K562 (cell line): ENCODE results near the gene GLDC. TPM values are rescaled to one million over a fixed set of nuclear protein-coding genes. Genes with fewer than 3 reads are reported as not detected.

ENCODE experiments used
- BRCA1 ChIP-seq, 2 experiments: fragments of 450-650 bp in 1 of 2; sonication (generic) in 1 of 2; formaldehyde crosslinking in 1 of 2; IDR thresholded peaks; 2 replicates each; pipeline versions ENCODE4 v1.5.0 to v1.6.1; 2017 to 2020; ENCODE audit warnings: mild to moderate bottlenecking in 1 of 2, missing genetic modification reagents in 1 of 2
- CBX8 ChIP-seq: fragments of 200-600 bp; sonication (generic); IDR thresholded peaks from 2 replicates; pipeline ENCODE4 v1.6.1; 2012; ENCODE audit warnings: borderline replicate concordance, mixed run types, low read depth, mild to moderate bottlenecking, moderate library complexity, mixed read lengths, low read length, control low read depth, inconsistent platforms; ENCODE audit not compliant: poor library complexity, severe bottlenecking; ENCODE audit errors: extremely low read depth
- ETV6 ChIP-seq, 3 experiments: fragments of 150-350 bp in 1 of 3; sonication (generic) in 1 of 3; formaldehyde crosslinking in 1 of 3; IDR thresholded peaks; 2 replicates each; pipeline versions ENCODE4 v1.6.1 to v1.8.0; 2014 to 2022; ENCODE audit warnings: borderline replicate concordance in 2 of 3, low read depth in 2 of 3, antibody characterized with exemption in 1 of 3, low read length in 1 of 3, mild to moderate bottlenecking in 1 of 3, missing genetic modification reagents in 1 of 3
- FUS ChIP-seq: fragments of 200-400 bp; formaldehyde crosslinking; optimal IDR thresholded peaks from 2 replicates; pipeline ENCODE3; 2017; ENCODE audit warnings: low read depth, low read length
- NEUROD1 ChIP-seq: fragments of 150-350 bp; IDR thresholded peaks from 2 replicates; pipeline ENCODE4 v1.6.1; 2014; ENCODE audit warnings: borderline replicate concordance, low read length, low read depth; ENCODE audit not compliant: partially characterized antibody
- PCBP1 ChIP-seq: fragments of 200-400 bp; formaldehyde crosslinking; IDR thresholded peaks from 2 replicates; pipeline ENCODE4 v1.6.1; 2018; ENCODE audit warnings: mild to moderate bottlenecking, low read depth, low read length; ENCODE audit not compliant: poor library complexity, severe bottlenecking
- RBM17 ChIP-seq: fragments of 200-400 bp; formaldehyde crosslinking; IDR thresholded peaks from 2 replicates; pipeline ENCODE4 v1.6.1; 2017; ENCODE audit warnings: low read depth, mild to moderate bottlenecking, low read length, borderline replicate concordance
- SMC3 ChIP-seq: conservative IDR thresholded peaks from 2 replicates; pipeline ENCODE4 v1.6.1; 2011; ENCODE audit warnings: low read depth, low read length, improper control_type of control experiment; ENCODE audit not compliant: insufficient read depth
- ZNF165 ChIP-seq: fragments of 250-450 bp; sonication (Bioruptor Pico); IDR thresholded peaks from 2 replicates; pipeline ENCODE4 v1.4.0; 2020; ENCODE audit warnings: borderline replicate concordance
- ZNF3 ChIP-seq: fragments of 250-450 bp; sonication (Bioruptor Pico); IDR thresholded peaks from 2 replicates; pipeline ENCODE4 v1.5.0; 2021; ENCODE audit warnings: mild to moderate bottlenecking, moderate library complexity
- ZNF57 ChIP-seq: fragments of 450-650 bp; formaldehyde crosslinking; IDR thresholded peaks from 2 replicates; pipeline ENCODE4 v1.4.0; 2020; ENCODE audit warnings: mild to moderate bottlenecking, moderate library complexity
- polyA plus RNA-seq, 8 experiments: library from polyadenylated mRNA; depleted of rRNA in 4 of 8; stranded (reverse) in 5 of 8; unstranded in 3 of 8; fragments of >200 nt; fragmentation: Nextera tagmentation in 2 of 8; fragmentation: Illumina TruSeq in 1 of 8; extraction: Ambion mirVana in 2 of 8; extraction: Trizol in 1 of 8; gene quantifications; 2 replicates each; pipeline versions ENCODE4 v1.2.1 to v1.2.3, GENCODE V29; 2011 to 2014; ENCODE audit warnings: inconsistent platforms in 1 of 8, missing spikeins in 1 of 8
- total RNA-seq, 7 experiments: library from RNA; depleted of rRNA in 6 of 7; stranded (reverse); fragments of >200 nt in 6 of 7; fragmentation: Illumina TruSeq in 2 of 7; extraction: Trizol in 2 of 7; gene quantifications; 2 replicates each; pipeline versions ENCODE4 v1.2.1 to v1.2.3, GENCODE V29; 2011 to 2021; ENCODE audit warnings: low replicate concordance in 1 of 7
- TF ChIP-seq, protein P1 (sequence below), 2 experiments: fragments of 450-650 bp; IDR thresholded peaks; 2 replicates each; pipeline ENCODE4 v1.6.1; 2016; ENCODE audit warnings: mild to moderate bottlenecking in 2 of 2, borderline replicate concordance in 1 of 2, low read depth in 1 of 2, moderate library complexity in 1 of 2

Gene GLDC
- total and polyA plus RNA-seq, 9 of the 15 experiments (the other 6 are each of a cell fraction or from before 2014, with no cell fraction given), result 0.03 to 0.27 (median 0.08) TPM; not detected in 6

DNA sequence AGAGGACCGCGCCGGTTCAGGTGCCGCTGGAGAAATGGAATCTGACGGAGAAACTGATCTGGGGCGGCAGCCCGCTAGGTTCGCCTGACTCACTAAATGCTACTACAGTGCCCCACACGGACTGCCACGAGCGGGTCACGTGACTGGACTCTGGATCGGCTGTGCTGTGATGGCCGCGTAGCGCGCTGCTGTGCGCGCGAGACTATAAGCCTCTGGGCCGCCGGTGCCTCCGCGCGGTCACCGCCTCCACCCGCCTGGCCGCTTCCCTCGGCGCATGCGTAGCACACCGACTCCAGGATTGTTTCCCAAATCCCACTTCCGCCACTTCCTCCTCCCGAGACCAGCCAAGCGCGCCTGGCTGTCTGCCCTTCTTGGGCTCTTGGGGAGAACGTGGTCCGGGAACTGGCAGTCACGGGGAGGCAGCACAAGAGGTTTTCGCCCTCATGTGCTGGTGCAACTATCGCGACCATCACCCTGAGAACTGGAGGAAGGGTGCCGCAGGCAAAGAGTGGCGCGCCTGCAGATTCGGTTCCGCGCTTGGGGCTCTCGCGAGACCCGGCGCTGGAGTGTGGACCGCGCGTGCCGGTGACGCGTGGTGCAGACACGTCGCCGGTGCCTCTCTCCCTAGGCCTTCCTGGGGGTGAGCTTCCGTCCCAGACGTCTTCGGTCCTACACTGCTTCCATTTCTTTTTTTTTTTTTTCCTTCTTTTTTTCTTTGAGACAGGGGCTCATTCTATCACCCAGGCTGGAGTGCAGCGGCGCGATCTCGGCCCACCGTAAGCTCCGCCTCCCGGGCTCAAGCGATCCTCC is 35.8 kb upstream of the GLDC start (continued):
- TF ChIP-seq, protein P1, sequence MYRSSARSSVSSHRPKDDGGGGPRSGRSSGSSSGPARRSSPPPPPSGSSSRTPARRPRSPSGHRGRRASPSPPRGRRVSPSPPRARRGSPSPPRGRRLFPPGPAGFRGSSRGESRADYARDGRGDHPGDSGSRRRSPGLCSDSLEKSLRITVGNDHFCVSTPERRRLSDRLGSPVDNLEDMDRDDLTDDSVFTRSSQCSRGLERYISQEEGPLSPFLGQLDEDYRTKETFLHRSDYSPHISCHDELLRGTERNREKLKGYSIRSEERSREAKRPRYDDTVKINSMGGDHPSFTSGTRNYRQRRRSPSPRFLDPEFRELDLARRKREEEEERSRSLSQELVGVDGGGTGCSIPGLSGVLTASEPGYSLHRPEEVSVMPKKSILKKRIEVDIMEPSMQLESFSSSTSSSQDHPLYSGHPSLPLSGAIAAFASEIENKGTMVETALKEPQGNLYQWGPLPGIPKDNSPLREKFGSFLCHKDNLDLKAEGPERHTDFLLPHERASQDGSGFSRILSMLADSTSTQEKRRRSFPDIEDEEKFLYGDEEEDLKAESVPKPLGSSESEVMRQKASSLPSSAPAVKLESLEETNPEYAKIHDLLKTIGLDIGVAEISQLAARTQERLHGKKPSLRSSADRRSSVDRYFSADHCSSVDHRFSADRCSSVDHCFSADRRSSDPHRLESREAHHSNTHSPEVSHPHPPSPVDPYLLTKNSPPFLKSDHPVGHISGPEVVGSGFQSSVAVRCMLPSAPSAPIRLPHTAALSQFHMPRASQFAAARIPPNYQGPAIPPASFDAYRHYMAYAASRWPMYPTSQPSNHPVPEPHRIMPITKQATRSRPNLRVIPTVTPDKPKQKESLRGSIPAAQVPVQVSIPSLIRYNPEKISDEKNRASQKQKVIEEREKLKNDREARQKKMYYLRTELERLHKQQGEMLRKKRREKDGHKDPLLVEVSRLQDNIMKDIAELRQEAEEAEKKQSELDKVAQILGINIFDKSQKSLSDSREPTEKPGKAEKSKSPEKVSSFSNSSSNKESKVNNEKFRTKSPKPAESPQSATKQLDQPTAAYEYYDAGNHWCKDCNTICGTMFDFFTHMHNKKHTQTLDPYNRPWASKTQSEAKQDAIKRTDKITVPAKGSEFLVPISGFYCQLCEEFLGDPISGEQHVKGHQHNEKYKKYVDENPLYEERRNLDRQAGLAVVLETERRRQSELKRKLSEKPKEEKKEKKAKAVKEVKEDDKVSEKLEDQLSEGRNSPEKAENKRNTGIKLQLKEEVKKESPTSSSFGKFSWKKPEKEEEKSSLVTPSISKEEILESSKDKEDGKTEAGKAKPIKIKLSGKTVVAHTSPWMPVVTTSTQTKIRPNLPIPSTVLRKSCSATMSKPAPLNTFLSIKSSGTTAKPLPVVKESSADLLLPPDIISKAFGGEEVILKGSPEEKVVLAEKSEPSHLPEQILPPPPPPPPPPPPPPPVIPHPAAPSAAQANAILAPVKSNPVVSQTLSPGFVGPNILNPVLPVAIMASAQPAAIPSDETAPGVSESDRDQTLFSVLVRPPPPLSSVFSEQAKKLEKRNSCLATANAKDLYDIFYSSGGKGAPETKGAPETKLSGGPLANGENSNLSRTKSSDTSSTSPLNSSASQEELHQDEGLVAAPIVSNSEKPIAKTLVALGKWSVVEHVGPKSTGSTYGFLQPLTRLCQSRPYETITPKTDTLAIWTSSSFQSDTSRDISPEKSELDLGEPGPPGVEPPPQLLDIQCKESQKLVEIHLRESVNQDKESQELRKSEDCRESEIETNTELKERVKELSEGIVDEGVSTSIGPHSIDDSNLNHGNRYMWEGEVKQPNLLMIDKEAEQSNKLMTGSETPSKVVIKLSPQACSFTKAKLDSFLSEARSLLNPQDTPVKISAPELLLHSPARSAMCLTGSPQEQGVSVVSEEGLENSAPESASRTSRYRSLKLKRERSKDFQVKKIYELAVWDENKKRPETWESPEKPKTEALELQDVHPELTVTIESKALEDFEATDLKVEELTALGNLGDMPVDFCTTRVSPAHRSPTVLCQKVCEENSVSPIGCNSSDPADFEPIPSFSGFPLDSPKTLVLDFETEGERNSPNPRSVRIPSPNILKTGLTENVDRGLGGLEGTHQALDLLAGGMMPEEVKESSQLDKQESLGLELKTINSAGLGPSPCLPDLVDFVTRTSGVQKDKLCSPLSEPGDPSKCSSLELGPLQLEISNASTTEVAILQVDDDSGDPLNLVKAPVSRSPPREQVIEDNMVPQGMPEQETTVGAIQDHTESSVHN (IDR thresholded peaks at IDR 0.05; ENCODE audit: borderline replicate concordance in 1 of 2, low read depth in 1 of 2), result no peak
- TF ChIP-seq CBX8 (no peak), ZNF3 (no peak), NEUROD1 (peak; percentile 72), FUS (no peak), ETV6 (IDR thresholded peaks at IDR 0.05; ENCODE audit: borderline replicate concordance in 1 of 2, low read depth in 2 of 2, low read length in 1 of 2) (0 out of 4 replicates have a peak, but pooled peaks of 1 of the 2 experiments have one; percentile 16), ETV6 (CRISPR knock-in tag; IDR thresholded peaks at IDR 0.05; ENCODE audit: borderline replicate concordance) (no peak), ZNF57 (no peak), RBM17 (no peak), PCBP1 (peak; percentile 23), SMC3 (no peak), ZNF165 (no peak), BRCA1 (IDR thresholded peaks at IDR 0.05) (no peak), BRCA1 (CRISPR knock-in tag; IDR thresholded peaks at IDR 0.05) (no peak)
